ENCODE measurements around the gene RDH5. TPM values are rescaled to one million over a fixed set of nuclear protein-coding genes. Genes with fewer than 3 reads are reported as not detected.

The RDH5 gene
- polyA plus RNA-seq, 1 of the 3 experiments (the other 2 are of a cell fraction) = 5.2 TPM

GRCh38 chr12:55733858-55734257, 13.7 kb downstream of the RDH5 start:
- Histone ChIP-seq H3K9me2 (no peaks in the 10 kb centered on the region), H4K20me1 (ENCODE audit: insufficient read depth) (no peaks in the 10 kb centered on the region), H3K27ac (ENCODE audit: low read depth in 2 of 2, low read length in 1 of 2) (no peak overlapping the region), H3K36me3 (replicated peaks in 1 of 2; ENCODE audit: control insufficient read depth in 1 of 2, insufficient read depth in 2 of 2, low read length in 1 of 2) (no peaks in the 10 kb centered on the region), H3K9me3 (no peaks in the 10 kb centered on the region), H2AFZ (ENCODE audit: low read depth) (no peak overlapping the region), H3K9ac (no peak overlapping the region), H3K79me2 (ENCODE audit: insufficient read depth) (peaks cover 12% of the 10 kb centered on the region), H3K4me2 (no peak overlapping the region), H3K27me3 (ENCODE audit: insufficient read depth) (no peaks in the 10 kb centered on the region), H3K4me1 (ENCODE audit: control insufficient read depth in 1 of 2, insufficient read depth in 2 of 2, low read depth in 1 of 2, low read length in 1 of 2) (peaks cover 9 to 24% of the 10 kb centered on the region in 2 experiments; a peak in 3 of 4 replicates), H3F3A (replicated peaks; ENCODE audit: insufficient read depth) (peaks cover 25% of the 10 kb centered on the region), H3K4me3 (ENCODE audit: low read depth in 2 of 2, low read length in 1 of 2) (no peak overlapping the region)
- WGBS (ENCODE audit: low lambda C conversion rate) = 89% methylated on average over 2 of the region's 2 CpGs
- TF ChIP-seq JUND (IDR thresholded peaks at IDR 0.05) = no peak
- no peak for TF ChIP-seq MXI1 (IDR thresholded peaks at IDR 0.05; ENCODE audit: low read depth, low read length)
- TF ChIP-seq CTCF (IDR thresholded peaks at IDR 0.05) = no peak
- no peak for TF ChIP-seq RFX5 (IDR thresholded peaks at IDR 0.05; ENCODE audit: low read length)
- TF ChIP-seq ZBTB33 (IDR thresholded peaks at IDR 0.05; ENCODE audit: borderline replicate concordance, low read depth) = no peak
- no peak for TF ChIP-seq FOXJ3 (CRISPR knock-in tag; IDR thresholded peaks at IDR 0.05)
- TF ChIP-seq USF2 (IDR thresholded peaks at IDR 0.05; ENCODE audit: borderline replicate concordance, low read depth, low read length) = no peak
- no peak for TF ChIP-seq EP300 (IDR thresholded peaks at IDR 0.05; ENCODE audit: borderline replicate concordance in 1 of 2, low read depth in 1 of 2, low read length in 1 of 2)
- CTCF ChIA-PET = interaction anchor here (0.9 to 14.4 kb wide), 4 partner anchors 13 to 192 kb away, joined by 3 to 358 read pairs (median 136); partner anchors contain the start of genes BLOC1S1 and RDH5
- POLR2A ChIA-PET = interaction anchor here (1.0 kb wide), 1 partner anchor 77 kb away, joined by 3 read pairs; no protein-coding TSS in a partner anchor
- DNase-seq = no peak

- Histone ChIP-seq H3K9me3 (no peaks in the 10 kb centered on the region), H3K27me3 (ENCODE audit: insufficient read depth) (no peaks in the 10 kb centered on the region), H3K36me3 (replicated peaks in 1 of 2; ENCODE audit: control insufficient read depth in 1 of 2, insufficient read depth in 2 of 2, low read length in 1 of 2) (no peaks in the 10 kb centered on the region), H3K4me1 (ENCODE audit: control insufficient read depth in 1 of 2, insufficient read depth in 2 of 2, low read depth in 1 of 2, low read length in 1 of 2) (peaks cover 9 to 24% of the 10 kb centered on the region in 2 experiments; a peak in 3 of 4 replicates), H2AFZ (ENCODE audit: low read depth) (no peak overlapping the region), H3K9me2 (no peaks in the 10 kb centered on the region), H3F3A (replicated peaks; ENCODE audit: insufficient read depth) (peaks cover 29% of the 10 kb centered on the region), H3K4me3 (ENCODE audit: low read depth in 2 of 2, low read length in 1 of 2) (no peak overlapping the region), H3K9ac (no peak overlapping the region), H3K79me2 (ENCODE audit: insufficient read depth) (peaks cover 12% of the 10 kb centered on the region), H3K4me2 (no peak overlapping the region), H3K27ac (ENCODE audit: low read depth in 2 of 2, low read length in 1 of 2) (no peak overlapping the region), H4K20me1 (ENCODE audit: insufficient read depth) (no peaks in the 10 kb centered on the region)
- 89% methylated on average over 3 of the region's 3 CpGs for WGBS (ENCODE audit: low lambda C conversion rate)
- ChIA-PET POLR2A (interaction anchor here (1.0 kb wide), 1 partner anchor 78 kb away, joined by 3 read pairs; no protein-coding TSS in a partner anchor), CTCF (interaction anchor here (0.9 to 14.4 kb wide), 5 partner anchors 14 to 203 kb away, joined by 3 to 358 read pairs (median 96); partner anchors contain the start of genes BLOC1S1 and RDH5)
- no peak for TF ChIP-seq EZH2phosphoT487 (IDR thresholded peaks at IDR 0.05; ENCODE audit: borderline replicate concordance, low read depth)
- TF ChIP-seq JUND (IDR thresholded peaks at IDR 0.05) = no peak
- no peak for TF ChIP-seq RCOR1 (IDR thresholded peaks at IDR 0.05; ENCODE audit: low read length)
- no peak for TF ChIP-seq SIN3A (IDR thresholded peaks at IDR 0.05; ENCODE audit: borderline replicate concordance, low read depth, low read length)
- no peak for TF ChIP-seq TAF1 (IDR thresholded peaks at IDR 0.05; ENCODE audit: borderline replicate concordance, low read depth, low read length)
- TF ChIP-seq PBX3 (IDR thresholded peaks at IDR 0.05) = no peak
- no peak for TF ChIP-seq POLR2AphosphoS5 (IDR thresholded peaks at IDR 0.05; ENCODE audit: low read depth, low read length)
- no peak for TF ChIP-seq MAX (IDR thresholded peaks at IDR 0.05; ENCODE audit: low read depth)
- TF ChIP-seq YY1 (IDR thresholded peaks at IDR 0.05; ENCODE audit: low read depth) = no peak
- no peak for DNase-seq
Observed at GRCh38 chr12:55734595-55734994, 14.4 kb downstream of the RDH5 start.
